ENCODE data around the gene RSRC1. TPM values are rescaled to one million over a fixed set of nuclear protein-coding genes. Genes with fewer than 3 reads are reported as not detected.
A peak's percentile ranks its signal among the peaks of the same experiment; 100 is the strongest.

The RSRC1 gene
- total RNA-seq, 1 donor from 2014 or later: 24.3 TPM

DNA sequence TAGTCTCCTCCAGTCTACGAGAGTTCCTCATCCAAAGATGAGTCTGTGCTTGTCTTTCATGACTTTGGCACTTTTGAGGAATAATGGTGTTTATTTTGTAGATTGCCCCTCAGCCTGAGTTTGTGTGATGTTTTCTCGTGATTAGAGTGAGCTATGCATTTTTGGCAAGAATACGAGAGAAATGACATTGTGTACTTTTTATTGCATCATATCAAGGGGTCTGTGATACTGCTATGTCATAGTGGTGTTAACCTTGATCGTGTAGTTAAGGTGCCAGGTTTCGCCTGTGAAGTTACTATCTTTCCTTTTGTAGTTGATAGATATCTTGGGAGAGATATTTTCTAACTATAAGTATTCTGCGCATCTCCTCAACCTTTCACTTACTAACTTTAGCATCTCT, 18.9 kb downstream of the RSRC1 start:
- no peak for DNase-seq (ENCODE audit: low read depth in 2 of 2)

DNA sequence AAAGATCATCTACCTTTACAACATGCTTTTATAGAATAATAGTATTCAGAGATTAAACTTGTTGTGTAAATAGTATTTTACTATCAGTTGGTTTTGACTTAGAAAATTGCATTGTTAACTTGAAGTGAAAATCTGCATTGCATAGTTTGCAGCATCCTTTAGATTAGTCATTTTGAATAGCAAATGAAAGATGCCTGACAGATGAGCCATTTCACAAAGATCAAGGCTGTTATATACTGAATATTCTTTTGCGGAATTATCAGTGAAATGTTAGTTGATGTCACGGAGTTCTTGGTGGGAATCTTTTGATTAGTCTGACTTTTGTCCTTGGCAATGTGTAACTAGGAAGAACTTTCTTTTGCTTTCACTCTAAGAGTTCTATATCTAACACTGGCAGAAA, 24.5 kb downstream of the RSRC1 start:
- DNase-seq (ENCODE audit: low read depth in 2 of 2): no peak

DNA sequence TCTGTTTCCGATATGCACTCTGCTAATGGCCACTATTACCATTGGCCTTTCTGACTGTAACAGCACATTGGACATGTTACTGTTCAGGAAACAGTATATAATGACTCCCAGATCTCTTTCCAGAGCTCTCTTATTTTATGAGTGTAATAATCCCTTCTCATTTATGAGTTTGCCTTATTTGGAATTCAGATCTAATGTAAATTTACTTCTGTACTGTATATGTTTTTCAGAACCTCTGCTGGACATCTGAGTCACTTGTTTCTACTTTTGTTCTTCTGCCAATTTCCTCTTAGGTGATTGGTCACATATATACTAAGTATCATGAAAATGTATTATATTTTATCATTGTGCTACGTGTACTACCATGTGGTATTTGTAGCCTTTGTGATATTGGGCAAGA, 30.5 kb downstream of the RSRC1 start:
- DNase-seq (ENCODE audit: low read depth in 2 of 2): no peak

DNA sequence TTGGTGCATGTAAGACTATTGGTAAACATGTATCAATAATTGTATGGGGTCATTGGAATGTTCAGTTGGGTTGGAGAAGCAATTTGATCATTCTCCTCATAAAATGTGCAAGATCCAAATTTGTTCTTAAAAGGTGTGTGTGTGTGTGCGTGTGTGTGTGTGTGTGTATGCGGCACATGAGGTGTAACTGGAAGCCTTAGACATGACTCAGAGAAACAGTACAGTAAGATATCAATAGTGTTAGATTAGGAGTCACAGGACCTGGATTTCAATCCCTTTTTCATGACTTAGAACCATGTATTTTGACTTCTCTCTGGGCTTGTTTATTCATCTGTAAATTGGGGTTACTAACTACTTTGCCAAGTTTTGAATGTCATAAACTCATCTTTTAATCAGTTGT, 38.3 kb downstream of the RSRC1 start:
- no peak for DNase-seq (ENCODE audit: low read depth in 2 of 2)

DNA sequence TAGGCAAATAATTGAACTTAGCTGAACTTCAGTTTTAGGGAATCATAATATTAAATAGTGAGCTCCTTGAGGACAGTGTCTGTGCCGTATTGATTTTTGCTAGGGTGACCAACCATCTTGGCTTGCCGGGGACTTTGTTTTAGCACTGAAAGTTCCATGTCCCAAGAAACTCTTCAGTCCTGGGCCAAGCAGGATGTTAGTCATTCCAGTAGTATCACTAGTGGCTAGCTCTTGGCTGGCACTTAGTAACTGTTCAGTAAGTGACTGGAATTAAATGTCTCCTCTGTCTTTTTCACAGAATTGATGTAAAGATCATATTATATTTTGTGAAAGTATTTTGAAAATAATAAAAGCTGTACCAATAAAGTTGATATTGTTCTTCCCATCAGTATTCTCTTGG, 42.3 kb downstream of the RSRC1 start:
- peak in 1 of 2 donors; percentile 44 for DNase-seq (ENCODE audit: low read depth in 2 of 2)

DNA sequence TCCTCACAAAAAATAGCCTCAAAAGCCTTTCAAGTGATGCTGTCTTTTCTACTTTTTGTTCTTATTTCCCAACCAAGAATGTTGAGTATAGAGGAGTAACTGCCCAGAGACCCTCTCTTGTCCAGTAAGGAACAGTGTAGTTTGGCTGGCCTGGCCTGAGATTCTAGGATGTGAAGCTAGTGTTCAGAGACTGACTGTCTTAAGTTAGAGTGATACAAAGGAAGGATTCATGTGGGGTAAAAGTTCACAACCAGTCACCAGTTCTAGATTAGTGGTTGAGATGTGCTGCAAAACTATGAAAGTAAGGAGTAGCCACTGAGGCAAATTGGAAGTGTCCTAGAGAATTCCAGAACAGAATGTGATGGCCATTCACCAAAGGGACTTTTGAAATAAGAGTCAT, 49.1 kb downstream of the RSRC1 start:
- no peak for DNase-seq (ENCODE audit: low read depth in 2 of 2)

DNA sequence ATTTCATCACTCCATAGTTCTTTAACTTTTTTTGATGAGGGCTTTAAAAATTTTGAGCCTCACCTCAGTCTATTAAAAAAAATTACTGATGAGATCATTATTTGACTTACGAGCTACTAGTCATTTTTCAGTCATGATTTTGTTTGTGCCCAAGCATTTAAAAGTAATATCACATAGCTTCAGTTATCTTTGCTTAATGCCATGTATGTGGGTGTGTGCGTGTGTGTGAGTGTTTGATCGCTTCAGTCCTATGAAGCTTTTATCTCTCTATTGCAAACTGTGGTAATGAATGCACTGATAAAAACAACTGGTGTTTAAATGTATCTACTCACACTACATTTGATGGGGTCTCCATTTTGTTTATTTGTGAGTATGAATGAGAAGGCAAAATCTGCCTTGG, 49.8 kb downstream of the RSRC1 start:
- no peak for DNase-seq (ENCODE audit: low read depth in 2 of 2)

DNA sequence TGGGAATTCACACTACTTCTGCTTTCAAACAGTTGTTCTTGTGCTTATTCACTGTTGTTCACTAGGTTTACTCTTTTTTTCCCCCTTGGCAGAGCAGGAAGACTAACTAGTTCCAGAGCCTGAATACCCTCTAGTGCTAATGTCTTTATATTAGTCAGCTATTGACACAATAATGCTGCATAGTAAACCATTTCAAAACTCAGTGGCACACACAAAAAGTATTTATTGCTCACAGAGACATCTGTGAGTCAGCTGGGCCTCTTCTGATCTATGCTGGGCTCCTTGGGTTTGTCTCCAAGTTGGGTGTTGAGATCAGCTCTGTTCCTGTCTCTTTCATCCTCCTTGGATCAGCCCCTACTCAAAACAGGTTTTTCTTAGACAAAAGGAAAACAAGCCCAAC, 51.1 kb downstream of the RSRC1 start:
- no peak for DNase-seq (ENCODE audit: low read depth in 2 of 2)

DNA sequence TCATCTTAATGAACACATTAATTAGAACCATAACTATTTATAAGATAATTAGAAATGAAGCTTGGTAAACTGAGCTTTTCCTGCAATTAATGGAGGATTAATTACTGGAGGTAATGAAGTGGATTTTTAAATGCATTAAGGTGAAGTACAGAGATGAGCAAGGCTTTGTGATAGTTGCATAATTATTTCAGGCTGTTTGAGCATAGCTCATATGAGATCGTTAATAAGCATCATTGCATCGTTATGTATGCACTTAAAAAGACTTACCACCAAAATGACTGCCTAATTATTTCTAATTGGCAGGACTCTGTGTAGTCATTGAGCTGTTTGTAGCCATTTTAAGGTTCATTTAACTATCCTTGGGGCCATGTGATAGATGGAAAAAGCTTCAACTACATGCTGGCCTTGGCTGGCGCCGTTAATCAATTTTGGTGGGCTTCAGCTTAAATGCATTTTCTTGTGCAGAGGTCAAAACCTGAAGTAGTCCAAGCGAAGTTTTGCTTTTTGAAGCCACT, 55.3 kb downstream of the RSRC1 start:
- no peak for DNase-seq (ENCODE audit: low read depth in 2 of 2)

DNA sequence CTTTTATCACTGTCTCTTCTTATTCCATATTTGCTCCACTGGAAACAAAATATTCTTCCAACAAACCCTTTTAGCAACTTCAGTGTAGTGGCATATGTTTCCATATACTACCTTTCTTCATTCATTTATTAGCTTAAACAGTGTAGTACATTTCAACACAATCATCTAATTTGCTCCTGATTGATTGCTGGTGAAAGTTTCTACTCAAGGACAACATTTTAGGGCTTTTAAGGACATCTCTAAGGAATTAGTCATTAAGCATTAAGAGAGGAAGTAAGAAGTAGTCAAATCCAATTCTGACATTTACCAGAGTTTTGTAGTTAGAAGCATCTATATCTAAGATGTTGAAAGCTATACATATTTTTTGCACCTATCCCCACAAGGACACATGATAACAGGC, 55.8 kb downstream of the RSRC1 start:
- no peak for DNase-seq (ENCODE audit: low read depth in 2 of 2)

DNA sequence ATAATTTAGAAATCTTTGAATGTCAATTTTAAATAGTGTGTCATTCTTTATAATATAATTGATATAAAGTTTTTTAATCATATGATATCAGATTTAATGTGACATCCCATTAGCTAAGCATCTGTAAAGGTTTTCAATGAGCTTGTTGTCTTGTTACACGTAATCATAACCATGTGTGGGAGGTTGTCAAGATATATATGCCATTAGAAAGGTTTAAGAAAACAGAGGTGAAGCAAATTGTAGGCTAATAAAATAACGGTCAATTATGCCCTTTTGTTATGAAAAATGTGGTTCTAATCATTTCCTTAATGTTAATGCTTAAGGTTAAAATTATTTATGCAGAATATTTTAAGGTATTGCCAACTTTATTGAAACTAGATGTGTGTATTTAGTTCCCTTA, 56.3 kb downstream of the RSRC1 start:
- no peak for DNase-seq (ENCODE audit: low read depth in 2 of 2)

DNA sequence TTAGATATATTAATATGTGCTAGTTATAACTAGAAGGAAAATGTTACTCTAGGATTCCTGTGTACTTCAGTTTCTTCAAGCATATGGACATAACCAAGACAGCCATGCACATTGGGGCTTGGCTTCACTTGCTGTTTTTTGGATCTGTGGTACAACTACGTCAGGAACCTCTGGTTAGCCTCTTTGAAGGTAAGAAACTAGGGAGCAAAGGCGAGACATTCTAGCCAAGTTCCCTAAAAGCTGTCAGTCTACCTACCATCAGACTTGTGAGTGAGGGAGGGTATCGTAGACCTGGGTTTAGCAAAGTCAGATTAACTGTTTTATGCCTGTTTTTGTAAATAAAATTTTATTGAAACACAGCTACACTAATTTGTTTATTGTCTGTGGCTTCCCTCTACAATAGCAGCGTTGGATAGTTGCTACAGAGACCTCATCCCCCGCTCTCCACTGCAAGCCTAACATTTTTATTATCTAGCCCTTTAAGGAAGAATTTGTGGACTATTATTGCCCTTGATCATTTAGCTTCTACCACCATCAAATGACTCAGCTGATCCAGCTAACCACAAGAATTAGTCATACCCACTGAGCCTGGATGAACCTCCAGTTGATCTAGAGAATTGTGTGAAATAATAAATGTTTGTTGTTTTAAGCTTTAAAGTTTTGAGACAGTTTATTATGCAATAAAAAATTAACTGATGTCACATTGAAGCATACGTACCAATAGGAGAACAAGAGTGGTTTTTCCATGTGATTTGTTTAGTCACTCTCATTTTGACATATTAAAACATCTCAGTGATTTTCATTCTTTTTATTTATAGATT, 58.1 kb downstream of the RSRC1 start:
- peak in 1 of 2 donors; percentile 81 for DNase-seq (ENCODE audit: low read depth in 2 of 2)

DNA sequence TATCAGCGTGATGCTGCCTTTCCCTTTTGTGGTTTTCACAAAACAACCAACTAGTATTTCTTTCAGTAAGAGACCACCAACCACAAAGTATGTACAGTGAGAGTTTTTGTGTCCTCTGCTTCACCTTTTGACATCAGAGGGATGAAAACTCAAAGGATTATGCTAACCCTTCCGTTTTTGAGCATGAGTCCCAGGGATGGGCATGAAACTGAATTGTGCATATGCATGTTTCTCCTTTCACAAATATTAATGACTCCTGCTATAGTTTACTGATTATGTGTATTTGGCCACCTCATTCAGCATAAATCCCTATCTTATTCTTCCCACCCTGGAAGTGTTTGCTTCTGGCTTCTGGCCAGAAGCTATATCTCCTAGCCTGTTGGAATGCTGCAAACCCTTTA, 59.2 kb downstream of the RSRC1 start:
- no peak for DNase-seq (ENCODE audit: low read depth in 2 of 2)

DNA sequence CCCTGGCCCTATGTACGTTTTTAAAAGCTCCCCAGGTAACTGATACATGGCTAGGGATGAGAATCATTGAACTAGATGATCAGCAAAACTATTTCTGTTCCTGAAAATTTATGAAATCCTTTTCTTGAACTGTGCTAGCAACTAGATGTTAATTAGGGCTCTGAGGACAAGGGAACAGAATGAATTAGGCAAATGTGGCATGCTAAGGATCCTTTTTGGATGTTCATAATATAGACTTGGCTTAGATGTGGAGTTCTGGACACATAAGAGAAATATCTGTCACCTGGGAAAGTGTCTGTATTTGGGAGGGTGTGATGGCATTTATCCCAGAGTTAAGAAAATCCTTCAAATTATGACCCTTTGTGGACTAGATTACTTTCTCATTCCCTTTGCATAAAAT, 71.2 kb downstream of the RSRC1 start:
- no peak for DNase-seq (ENCODE audit: low read depth in 2 of 2)

DNA sequence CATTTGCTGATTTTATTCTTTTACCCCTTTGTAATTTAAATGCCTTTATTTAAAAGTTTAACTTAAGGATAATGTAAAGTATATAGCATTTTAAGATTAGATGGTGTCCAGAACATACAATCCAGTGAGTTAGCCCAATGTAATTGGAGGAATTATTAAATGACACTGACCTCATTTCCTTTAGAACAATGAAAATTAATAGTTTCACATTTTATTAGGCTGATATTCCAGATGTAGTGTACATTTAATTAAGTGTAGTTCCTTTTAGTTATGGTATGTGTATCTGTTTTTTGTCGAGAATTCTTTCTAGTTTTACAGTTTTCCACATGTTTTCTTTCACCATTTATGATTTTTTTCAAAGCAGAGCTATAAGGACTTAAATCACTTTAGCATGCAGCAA, 75.8 kb downstream of the RSRC1 start:
- no peak for DNase-seq (ENCODE audit: low read depth in 2 of 2)

DNA sequence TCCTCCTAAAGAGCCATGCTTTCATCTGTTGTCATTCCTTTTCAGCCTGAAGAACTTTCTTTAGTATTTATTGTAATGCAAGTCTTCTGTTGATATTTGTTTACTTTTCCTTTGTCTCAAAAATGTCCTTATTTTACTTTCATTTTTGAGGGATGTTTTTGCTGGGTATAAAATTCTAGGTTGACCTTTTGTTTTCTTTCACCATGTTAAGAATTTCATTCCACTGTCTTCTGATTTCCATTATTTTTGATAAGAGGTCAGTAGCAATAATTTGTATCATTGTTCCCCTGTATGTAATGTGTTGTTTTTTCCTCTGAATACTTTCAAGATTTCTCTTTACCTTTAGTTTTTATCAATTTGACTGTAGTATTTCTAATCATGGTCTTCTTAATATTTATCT, 91.1 kb downstream of the RSRC1 start:
- DNase-seq (ENCODE audit: low read depth in 2 of 2): no peak

DNA sequence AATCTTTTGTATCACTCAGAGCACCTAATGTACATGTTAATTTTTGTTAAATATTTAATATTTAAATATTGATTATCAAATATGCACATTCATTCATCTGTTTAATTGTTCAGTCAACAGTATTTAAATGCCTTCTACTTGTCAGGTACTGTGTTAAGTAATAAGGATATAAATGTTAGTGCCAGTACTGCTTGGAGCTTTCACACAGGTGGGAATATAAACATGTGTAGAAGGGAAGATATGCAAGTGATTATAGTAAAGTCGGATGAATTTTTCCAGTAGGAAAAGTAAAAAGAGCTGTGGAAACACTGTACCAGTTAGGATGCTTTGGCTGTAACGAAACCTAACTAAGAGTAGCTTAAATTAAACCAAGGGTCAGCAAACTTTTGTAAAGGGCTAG, 95.4 kb downstream of the RSRC1 start:
- no peak for DNase-seq (ENCODE audit: low read depth in 2 of 2)

DNA sequence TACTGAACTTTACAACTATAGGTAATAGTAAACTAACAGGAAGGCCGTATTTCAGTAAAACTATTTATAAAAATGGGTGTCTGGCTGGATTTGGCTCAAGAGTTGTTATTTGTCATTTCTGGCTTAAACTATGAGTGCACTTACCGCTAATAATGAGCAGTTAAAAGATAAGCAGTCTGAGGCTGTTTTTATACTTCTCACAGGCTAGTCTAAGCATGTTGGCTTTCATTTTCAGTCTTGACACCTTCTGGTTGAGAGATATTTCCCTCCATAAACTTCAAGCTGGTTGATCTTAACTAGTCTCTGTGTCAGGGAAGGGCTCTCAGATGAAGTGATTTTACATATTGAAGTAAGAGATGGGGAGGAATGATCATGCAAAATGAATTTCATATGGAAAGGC, 96.1 kb downstream of the RSRC1 start:
- no peak for DNase-seq (ENCODE audit: low read depth in 2 of 2)

DNA sequence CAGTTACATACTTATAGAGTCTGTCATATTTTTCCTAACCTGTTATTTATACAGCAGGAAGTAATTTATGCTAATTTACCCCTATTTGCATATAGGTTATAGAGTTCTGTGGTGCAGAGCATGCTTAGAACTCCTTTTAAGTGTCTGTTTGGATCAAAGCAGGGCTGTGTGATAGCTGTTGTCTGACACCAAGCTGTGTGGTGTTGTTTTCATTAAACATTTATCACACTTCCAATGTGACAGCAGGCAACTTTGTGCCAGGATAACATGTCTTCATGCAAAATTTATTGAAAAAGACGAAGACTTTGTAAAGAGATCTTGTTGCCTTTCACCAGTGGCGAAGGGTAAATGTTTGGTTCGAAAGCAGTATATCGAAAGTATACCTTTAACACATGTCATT, 100.2 kb downstream of the RSRC1 start:
- no peak for DNase-seq (ENCODE audit: low read depth in 2 of 2)

DNA sequence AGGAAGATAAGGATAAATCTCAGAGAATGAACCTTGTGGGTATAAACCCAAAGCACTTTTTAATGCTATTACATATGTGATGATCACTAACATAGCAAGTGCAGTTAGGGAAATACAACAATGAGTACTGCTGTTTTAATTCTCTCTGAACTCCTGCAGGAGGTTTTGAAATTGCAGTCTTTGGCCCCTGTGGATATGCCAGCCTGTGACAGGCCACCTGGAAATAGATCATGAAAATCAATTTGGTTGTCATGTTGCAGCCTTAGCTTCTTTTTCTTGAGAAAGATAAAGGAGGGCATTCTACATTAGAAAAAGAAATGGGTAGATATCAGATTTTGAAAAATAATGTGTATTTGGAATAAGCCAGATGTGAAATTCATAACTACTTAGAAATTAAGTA, 103.6 kb downstream of the RSRC1 start:
- no peak for DNase-seq (ENCODE audit: low read depth in 2 of 2)

DNA sequence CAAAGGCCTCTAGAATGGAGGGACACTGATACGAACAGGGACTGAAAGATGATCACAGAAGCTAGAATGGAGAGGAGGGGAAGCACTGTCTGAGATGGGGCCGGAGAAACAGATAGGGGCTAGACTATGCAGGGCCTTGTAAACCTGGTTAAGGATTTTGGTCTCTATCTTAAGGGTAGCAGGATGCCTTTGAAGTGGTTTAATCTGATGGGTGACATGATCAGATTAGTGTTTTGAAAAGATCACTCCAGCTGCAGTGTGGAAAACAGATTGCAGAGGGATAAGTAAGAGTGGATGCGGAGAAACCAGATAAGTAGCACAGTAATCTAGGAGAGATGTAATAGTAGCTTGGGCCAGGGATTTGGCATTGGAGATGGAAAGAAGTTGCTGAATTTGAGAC, 108.1 kb downstream of the RSRC1 start:
- no peak for DNase-seq (ENCODE audit: low read depth in 2 of 2)

DNA sequence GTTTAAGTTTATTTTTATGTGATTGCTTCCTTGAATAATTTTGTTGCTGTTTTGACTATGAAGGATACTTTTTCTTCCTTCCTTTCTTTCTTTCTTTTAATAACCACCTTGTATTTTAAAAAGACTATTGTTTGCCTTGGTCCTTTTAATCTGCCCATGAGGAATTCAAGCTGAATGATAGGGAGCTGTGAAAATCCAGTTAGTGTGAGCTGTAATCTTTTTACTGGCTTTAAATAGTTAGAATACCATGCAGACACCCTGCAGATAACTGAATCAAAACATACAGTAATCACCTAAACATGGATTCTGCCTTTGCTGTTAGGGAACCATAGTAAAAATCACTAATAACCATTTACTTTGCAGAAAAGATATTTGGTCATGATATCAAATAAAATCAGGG, 110.7 kb downstream of the RSRC1 start:
- DNase-seq (ENCODE audit: low read depth in 2 of 2): no peak

DNA sequence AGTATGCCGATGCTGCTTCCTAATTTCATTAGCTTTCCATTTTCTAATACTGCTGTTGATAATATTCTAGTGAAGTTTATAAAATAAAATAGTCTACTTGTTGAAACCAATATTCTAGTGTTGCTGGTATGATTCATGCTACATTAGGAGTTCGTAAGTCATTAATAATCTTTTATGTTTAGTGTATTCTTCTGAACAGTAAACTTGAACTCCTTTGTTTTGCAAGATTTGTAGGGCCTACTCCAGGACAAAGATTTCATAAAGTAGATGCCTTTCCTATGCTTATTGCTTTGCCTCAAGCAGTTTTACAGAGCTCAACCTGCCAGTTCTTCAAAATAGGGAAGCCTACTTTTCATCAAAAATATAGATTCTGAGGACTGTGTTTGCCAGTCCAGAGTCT, 111.5 kb downstream of the RSRC1 start:
- DNase-seq (ENCODE audit: low read depth in 2 of 2): no peak

DNA sequence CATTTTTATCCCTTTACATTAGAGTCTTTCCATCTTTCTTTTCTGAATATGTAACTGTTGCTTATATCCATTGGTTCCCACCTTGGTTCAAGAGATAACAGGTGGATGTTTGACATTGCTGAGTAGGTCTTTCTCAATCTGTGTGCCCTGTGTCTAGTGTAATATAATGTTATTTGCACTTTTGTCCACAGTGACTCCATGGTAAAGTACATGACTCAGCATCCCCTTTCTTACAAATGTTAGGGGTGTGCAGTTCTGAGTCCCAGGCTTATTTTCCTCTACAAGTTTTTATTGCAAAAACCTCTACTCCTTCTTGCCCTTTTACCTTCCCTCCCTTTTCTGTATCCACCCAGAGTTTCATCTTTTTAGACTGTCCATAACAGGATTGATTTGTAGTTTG, 116.5 kb downstream of the RSRC1 start:
- DNase-seq (ENCODE audit: low read depth in 2 of 2): no peak
